ENCODE results near the gene HSPBP1. TPM values are rescaled to one million over a fixed set of nuclear protein-coding genes. Genes with fewer than 3 reads are reported as not detected.

HSPBP1 gene
- total and polyA plus RNA-seq, 9 of the 15 experiments (the other 6 are each of a cell fraction or from before 2014, with no cell fraction given), result 0.83 to 81.3 (median 21.8) TPM

- TF ChIP-seq ZNF589 (CRISPR knock-in tag; IDR thresholded peaks at IDR 0.05; ENCODE audit: low read depth) (no peak), MTA1 (IDR thresholded peaks at IDR 0.05; ENCODE audit: borderline replicate concordance) (no peak), POLR2G (IDR thresholded peaks at IDR 0.05; ENCODE audit: low read depth, low read length) (peak; percentile 56), FOXA3 (CRISPR knock-in tag; conservative IDR thresholded peaks at IDR 0.05 in 1 of 2, IDR thresholded peaks at IDR 0.05 in 1 of 2) (no peak), ATF3 (IDR thresholded peaks at IDR 0.05) (no peak), ATF3 (CRISPR knock-in tag; conservative IDR thresholded peaks at IDR 0.05) (no peak), GABPB1 (CRISPR knock-in tag; IDR thresholded peaks at IDR 0.05) (0 out of 2 replicates have a peak, but pooled peaks have one; percentile 8), HDAC3 (IDR thresholded peaks at IDR 0.05; ENCODE audit: borderline replicate concordance, partially characterized antibody) (no peak), CREBBP (IDR thresholded peaks at IDR 0.05; ENCODE audit: low read depth, low read length) (no peak), ZNF318 (IDR thresholded peaks at IDR 0.05; ENCODE audit: borderline replicate concordance in 1 of 2, low read depth in 1 of 2) (no peak), ETV5 (CRISPR knock-in tag; IDR thresholded peaks at IDR 0.05; ENCODE audit: low read depth) (0 out of 2 replicates have a peak, but pooled peaks have one; percentile 14), MITF (IDR thresholded peaks at IDR 0.05) (no peak), BRD9 (IDR thresholded peaks at IDR 0.05; ENCODE audit: low read depth, partially characterized antibody) (no peak)
Measured at GRCh38 chr19:55257461-55258420, 22.2 kb downstream of the HSPBP1 start (continued).
